ENCODE data around the gene TMPO.
"Not testable (repeated sequence)": the region's sequence is repeated elsewhere in the genome, so short reads cannot be mapped to it uniquely, and the experiment has no call there.

TMPO gene

GRCh38 chr12:98513379-98514322 lies 1.7 kb upstream of the TMPO start:
- no peak for DNase-seq

DNA sequence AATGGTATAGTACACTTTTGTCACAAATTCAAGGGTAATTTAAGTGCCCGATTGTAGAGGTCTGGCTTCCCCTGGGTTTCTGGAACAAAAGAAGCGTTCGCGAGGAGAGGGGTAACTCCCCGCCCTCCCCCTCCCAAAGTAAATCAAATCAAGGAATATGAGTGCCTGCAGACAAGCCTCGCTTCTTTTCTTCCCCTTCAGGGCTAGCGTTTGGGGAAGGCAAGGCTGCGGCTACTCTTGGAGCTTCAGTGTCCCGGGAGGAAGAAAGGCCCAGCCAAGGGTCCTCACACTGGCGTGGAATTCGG lies 456 bp upstream of the TMPO start:
- DNase-seq, result no peak

DNA sequence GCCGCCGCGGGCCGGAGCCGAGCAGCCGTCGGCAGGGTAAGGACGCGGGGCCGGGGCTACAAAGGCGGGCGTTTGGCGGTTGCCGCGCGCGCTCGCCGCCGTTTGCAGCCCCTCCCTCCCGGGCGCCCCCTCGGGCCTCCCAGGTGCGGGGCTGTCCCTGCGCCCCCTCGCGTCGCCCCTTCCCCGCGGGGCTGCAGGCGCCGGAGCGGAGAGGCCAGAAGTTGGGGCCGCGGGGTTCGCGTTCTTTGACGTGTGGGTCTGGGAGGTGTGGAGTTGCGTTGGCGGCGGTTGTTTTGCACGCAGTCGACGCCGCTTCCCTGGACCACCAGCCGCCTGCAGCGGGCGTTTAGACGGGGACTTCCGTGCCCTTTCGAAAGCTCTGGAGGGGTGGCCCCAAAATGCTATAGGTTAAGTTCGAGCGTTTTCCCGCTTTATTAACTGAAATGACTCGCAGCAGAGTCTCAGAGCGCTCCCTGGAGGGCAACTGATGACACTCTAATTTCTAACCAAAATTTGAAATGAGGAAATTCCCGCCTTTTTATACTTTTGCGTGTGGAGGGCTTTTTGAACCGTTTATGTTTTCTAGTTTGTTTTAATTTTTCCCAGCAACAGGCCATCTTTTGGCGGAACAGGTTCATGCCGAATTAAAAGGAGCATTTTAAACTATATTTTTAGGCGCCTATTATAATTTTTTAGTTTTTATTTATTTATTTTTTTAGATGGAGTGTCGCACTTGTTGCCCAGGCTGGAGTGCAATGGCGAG lies 902 bp downstream of the TMPO start:
- peak; percentile 84 to 85 for DNase-seq

DNA sequence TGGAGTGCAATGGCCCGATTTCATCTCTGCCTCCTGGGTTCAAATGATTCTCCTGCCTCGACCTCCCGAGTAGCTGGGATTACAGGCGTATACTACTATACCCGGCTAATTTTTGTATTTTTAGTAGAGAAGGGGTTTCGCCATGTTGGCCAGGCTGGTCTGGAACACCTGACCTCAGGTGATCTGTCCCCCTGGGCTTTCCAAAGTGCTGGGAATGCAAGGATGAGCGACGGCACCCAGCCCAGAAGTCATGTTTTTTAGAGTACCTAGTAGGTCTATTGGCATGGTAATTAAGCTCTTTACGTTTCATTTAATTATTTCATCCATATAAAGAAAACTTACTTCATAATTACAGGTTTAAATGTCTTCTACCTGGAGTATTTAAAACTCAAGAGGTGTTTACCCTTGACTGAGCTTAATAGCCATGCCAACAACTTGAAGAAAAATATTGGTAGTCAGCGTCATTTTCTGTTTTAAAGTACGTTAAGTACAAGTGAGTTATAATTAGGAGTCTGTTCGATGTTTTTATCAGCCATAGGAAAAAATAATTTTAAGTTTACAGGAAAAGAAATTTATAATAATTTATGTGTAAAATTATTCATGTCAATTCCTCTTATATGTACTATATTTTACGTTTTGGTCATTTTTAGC lies 4.0 kb downstream of the TMPO start:
- DNase-seq, result no peak

- DNase-seq, result no peak
Observed at GRCh38 chr12:98530068-98530467, 14.7 kb downstream of the TMPO start.

DNA sequence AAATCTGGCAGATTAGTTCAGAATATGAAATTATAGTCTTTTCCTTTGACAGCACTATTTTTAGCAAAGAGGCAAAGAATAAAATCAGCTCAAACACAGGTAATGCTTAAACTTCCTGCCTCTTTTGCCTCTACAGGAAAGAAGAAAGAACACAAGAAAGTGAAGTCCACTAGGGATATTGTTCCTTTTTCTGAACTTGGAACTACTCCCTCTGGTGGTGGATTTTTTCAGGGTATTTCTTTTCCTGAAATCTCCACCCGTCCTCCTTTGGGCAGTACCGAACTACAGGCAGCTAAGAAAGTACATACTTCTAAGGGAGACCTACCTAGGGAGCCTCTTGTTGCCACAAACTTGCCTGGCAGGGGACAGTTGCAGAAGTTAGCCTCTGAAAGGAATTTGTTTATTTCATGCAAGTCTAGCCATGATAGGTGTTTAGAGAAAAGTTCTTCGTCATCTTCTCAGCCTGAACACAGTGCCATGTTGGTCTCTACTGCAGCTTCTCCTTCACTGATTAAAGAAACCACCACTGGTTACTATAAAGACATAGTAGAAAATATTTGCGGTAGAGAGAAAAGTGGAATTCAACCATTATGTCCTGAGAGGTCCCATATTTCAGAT lies 17.4 kb downstream of the TMPO start:
- peak in 1 of 2 donors; percentile 18 for DNase-seq

GRCh38 chr12:98533723-98534251 lies 18.4 kb downstream of the TMPO start:
- DNase-seq, result no peak

DNA sequence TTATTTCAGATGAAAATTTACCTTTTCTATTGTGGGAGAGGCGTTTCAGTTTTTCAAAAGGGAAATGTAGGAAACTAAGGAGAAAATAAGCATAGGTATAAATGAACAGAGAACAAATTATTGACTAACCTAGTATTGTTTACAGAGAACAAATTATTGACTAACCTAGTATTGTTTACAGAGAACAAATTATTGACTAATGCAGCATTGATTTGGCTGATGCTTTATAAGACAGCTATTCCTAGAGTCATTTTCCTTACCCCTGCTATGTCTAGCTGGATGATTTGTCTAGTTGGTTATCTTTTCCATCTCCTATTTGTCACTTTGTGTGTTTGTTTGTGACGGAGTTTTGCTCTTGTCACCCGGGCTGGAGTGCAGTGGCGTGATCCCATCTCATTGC lies 22.6 kb downstream of the TMPO start:
- DNase-seq, result no peak

DNA sequence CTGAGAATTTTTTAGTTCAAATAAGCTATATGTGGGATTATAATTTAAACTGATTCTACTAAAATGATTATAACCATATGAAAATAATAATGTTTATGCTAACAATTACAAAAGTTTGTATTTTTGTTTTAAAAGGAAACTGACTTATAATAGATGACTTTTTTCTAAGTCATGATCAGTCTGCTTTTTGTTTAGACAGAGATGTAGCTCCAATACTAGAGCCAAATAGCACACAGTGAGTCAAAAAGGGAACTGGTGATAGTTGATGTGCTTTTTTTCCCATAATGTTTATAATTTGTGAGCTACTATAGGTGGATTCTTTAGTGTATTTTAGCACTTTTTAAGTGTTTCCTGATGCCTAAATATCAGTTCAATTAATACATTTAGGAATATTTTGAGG lies 28.3 kb downstream of the TMPO start:
- DNase-seq, result no peak

DNA sequence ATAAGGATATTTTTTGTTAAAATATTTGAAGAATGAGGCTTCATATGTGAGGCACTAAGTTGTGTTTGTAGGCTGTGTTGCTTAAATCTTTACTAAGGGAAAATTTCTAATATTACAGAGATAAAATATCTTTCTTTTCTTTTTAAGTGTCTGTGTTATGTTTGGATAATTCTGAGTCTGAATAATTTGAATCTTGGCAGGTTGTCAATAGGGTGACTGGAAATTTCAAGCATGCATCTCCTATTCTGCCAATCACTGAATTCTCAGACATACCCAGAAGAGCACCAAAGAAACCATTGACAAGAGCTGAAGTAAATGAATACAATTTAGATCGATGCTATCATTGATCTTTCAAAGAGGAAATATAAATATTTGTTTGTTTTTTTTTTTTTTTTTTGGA lies 29.4 kb downstream of the TMPO start:
- no peak for DNase-seq

- DNase-seq, result no peak
Observed at GRCh38 chr12:98549371-98550110, 34.2 kb downstream of the TMPO start.

GRCh38 chr12:98551787-98552186 lies 36.4 kb downstream of the TMPO start:
- DNase-seq, result no peak

GRCh38 chr12:98558097-98558496 lies 42.7 kb downstream of the TMPO start:
- not testable (repeated sequence) for DNase-seq

- no peak for DNase-seq
Observed at GRCh38 chr12:98559666-98560065, 44.3 kb downstream of the TMPO start.

DNA sequence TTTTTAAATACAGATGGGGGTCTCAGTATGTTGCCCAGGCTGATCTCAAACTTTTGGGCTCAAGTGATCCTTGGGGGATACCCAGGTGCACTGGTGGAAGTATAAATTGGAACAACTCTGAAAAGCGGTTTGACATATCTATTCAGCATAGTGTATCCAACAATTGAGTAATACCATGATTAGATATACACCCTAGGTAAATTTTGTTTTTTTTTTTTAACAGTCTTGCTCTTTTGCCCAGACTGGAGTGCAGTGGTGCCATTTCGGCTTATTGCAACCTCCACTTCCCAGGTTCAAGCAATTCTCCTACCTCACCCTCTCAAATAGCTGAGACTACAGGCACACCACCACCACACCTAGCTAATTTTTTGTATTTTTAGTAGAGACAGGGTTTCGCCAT lies 46.5 kb downstream of the TMPO start:
- no peak for DNase-seq

- no peak for DNase-seq
Observed at GRCh38 chr12:98572010-98572409, 56.6 kb downstream of the TMPO start.

DNA sequence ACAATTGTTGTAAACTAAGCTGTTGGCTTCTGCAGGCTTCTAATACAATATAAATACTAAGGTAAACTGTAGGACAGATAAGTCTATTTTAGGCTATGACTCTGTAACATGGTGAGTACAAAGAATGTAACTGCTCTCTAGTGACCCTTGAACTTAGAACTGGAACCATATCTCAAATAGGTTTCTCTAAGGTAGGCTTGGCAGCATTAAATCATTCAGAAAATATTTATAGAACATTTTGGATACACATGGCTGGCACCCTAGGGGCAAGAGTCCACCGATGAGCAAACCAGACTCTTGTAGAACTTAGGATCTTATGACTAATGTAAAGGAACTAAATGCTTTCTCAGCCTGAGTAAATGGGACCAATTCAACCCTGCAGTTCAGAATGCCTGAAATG lies 58.7 kb downstream of the TMPO start:
- no peak for DNase-seq

GRCh38 chr12:98575013-98575412 lies 59.6 kb downstream of the TMPO start:
- no peak for DNase-seq

- not testable (repeated sequence) for DNase-seq
Observed at GRCh38 chr12:98576795-98577194, 61.4 kb downstream of the TMPO start.

DNA sequence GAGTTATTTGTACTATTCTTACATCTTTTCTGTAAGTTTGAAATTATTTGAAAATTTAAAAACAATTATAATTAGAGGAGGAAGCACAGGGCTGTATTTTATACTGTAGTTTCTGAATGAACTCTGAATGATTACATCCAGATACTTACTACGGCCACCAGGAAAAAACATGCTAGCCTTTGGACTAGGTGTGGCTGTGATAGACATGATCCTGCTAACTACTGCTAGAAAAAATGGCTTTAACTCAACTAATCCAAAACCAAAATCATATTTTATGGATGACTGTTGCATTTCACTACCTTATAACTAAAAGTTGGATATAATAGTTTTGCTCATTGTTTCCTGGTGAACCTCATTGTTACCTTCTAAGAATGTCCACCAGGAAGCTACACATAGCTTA lies 63.0 kb downstream of the TMPO start:
- DNase-seq, result no peak

GRCh38 chr12:98578821-98579220 lies 63.4 kb downstream of the TMPO start:
- DNase-seq, result no peak

- DNase-seq, result no peak
Observed at GRCh38 chr12:98579347-98579746, 64.0 kb downstream of the TMPO start.
